Fibroblast of skin of left quadriceps (primary cell): ENCODE data around the gene PVR.
A peak's percentile ranks its signal among the peaks of the same experiment; 100 is the strongest.
"Not testable (repeated sequence)": the region's sequence is repeated elsewhere in the genome, so short reads cannot be mapped to it uniquely, and the experiment has no call there.

ENCODE experiments used
- DNase-seq, 2 experiments: peaks; one replicate each; pipeline ENCODE4 v3.0.0-alpha.2; 2013; ENCODE audit warnings: low read depth in 2 of 2

PVR gene

DNA sequence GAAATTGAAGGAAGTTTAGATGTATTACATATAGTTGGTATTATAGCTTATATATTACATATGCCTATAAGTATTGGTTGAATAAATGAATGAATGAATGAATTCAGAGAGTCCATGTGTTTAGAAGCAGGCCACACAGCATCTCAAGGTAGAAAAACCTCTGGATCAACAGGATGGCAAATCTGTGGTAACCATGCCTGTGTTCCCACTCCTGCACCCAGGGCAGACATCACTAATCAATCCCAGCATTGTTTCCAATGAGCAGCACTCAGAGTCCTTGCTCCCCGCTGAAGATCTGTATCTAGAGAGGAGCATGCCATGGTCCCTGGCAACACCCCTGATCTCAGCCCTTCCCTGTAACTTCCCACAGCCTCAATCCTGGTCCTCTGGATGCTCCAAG, 28.5 kb downstream of the PVR start:
- no peak for DNase-seq

DNA sequence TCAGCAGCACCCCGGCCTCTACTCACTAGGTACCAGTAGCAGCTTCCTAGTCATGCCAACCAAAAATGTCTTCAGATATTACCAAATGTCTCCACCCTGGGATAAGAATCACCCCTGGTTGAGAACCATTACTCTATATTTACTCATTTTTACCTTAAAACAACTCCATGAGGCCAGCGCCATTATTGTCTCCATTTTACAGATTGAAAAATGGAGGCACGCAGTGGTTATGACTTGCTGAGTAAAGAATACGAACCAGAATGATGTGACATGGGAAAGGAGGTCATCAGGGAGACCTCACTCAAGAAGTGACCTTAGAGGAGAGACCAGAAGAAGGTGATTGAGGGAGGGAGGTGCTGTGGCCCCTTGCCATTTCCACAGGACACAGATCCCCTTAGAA, 29.8 kb downstream of the PVR start:
- no peak for DNase-seq

DNA sequence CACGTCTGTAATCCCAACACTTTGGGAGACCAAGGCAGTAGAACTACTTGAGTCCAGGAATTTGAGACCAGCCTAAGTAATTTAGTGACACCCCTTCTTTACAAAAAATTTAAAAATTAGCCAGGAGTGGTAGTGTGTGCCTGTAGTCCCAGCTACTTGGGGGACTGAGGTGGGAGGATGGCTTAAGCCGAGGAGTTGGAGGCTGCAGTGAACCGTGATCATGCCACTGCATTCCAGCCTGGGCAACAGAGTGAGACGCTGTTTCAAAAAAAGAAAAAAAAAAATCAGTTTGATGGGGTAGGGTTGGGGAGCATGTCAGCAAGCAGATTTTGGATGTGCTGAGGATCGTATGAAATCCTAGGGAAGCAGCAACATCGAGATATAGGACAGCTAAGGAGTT, 31.8 kb downstream of the PVR start:
- no peak for DNase-seq

DNA sequence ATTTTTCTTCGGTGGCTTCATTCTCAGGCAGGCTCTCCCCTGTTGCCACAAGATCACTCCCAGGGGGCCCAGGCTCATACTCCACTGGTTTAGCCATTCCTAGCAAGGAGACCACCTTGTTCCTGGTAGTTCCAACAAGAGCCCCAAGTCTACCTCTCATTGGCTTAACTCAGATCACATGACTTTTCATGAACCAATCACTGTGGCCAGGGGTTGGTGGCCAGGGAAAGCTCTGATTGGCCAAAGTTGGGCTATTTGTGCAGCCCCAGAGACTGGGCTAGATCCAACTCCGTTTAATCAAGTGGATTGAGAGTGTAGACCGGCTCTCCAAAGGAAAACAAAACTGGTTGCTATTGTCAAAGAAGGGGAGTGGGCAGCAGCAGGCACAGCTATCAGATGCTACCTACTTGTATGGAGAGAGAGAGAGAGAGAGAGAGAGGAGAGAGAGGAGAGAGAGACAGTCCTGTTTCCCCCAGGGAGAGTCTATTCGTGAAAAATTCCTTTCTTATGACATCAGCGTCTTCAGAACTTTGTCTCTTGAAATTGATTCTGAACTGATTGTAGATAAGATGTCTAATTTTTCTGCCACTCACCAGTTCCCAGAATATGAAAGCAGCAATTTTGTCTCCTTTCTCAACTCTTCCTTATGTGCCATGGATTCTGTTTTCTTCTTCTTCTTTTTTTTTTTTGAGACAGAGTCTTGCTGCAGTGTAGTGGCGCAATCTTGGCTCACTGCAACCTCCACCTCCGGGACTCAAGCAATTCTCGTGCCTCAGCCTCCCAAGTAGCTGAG, 33.5 kb downstream of the PVR start:
- peak; percentile 44 to 47 for DNase-seq

DNA sequence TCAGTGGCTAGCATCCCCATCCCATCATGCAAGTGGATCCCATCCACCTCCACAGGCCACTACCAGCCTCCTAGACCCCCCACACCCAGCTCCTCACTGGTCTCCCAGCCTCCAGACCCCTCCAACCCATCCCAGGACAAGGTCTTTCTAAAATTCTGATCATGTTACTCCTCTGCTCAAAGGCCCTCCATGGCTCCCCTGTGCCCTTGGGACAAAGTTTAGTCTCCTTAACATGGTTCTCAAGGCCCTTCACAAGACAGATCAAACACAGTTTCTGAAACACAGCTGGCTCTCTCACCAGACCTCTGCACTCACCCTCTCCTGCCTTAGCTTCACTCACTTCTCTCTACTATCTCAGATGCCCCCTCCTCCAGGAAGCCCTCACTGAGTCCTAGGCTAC, 36.8 kb downstream of the PVR start:
- no peak for DNase-seq

DNA sequence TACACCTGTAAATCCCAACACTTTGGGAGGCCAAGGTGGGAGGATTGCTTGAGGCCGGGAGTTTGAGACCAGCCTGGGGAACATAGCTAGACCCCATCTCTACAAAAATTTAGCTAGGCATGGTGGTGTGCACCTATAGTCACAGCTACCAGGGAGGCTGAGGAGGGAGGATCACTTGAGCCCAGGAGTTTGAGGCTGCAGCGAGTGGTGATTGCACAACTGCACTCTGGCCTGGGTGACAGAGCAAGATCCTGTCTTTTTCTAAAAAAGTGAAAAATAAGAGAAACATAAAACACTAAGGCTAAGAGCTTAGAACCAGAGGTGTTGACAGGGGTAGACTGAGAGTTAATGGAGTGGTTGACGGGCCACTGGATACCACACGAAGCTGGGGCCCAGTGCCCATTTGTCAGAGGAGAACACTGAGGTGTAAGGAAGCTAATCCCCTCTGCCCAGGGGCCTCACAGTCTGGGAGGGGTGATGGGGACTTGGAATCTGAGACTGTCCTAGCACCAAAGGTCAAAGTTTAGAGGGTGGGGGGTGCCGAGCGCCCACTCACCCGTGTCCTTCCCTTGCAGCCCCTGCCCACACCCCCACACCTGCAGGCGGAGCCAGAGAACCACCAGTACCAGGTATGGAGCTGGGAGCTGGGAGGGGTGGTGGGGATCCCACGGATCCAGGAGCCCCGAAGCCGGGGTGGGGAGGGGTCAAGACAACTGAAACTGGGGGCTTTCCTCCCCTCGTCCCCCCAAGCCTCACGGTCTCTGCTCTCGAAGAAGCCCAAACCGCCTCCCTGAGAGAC, 38.5 kb downstream of the PVR start:
- no peak for DNase-seq

DNA sequence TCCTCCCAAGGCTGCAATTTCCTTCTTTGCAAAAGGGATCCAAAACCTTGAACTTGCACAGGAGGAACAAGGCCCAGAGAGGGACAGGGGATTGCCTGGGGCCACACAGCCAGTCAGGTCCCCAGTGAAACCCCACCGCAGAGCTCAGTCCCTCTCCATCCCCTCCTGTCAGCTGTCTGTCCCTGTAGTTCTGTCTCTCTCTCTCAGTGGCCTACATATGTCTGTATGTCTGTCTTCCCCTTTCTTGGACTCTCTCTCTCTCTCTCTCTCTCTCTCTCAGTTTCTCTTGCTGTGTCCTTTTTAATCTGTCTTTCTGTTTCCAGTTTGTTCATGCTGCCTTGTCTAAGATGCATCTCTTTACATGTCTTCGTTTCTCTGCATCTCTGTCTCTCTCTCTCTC, 39.1 kb downstream of the PVR start:
- DNase-seq, result no peak

DNA sequence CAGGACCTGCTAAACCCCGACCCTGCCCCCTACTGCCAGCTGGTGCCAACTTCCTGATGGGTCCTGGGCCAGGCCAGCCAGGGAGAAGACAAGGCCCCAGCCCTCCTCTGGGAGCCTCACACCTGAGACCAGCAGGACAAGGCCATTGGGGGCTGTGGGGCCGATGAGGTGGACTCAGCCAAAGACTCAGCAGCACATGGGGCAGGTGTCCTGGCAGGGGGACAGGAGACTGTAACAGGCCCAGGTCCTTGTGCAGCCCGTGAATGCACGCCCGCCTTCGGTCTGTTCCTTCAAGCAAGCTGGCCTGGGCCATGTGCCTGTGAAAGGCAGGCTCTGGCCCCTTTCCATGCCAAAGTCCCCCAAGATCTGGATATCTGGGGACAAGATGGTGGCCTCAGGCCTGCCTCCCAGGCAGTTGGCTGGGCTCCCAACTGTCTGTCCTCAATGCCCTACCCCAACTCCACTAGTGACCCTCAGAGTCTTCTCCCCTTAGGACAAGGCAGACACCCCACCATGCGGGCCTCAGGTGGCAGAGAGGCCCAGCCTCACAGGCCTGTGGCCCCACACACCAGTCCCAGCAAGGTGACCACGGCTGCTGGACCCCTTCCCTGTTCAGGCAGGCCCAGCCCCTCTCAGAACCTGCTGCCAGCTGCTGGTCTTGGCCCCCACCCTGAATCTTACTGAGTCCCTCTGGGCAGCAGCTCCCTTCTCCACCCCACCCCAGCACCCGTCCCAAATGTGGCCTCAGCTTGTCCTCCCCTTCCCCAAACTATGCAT, 39.9 kb downstream of the PVR start:
- no peak for DNase-seq

DNA sequence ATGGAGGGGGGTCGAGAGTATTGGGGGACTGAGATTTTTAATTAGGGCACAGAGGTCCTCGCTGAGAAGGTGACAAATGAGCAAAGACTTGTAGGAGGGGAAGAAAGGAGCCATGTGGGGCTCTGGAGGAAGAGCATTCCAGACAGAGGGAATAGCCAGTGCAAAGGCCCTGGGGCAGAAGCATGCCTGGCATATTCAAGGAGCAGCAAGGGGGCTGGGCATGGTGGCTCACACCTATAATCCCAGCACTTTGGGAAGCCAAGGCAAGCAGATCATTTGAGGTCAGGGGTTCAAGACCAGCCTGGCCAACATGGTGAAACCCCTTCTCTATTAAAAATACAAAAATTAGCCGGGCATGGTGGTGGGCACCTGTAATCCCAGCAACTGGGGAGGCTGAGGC, 40.7 kb downstream of the PVR start:
- not testable (repeated sequence) for DNase-seq

DNA sequence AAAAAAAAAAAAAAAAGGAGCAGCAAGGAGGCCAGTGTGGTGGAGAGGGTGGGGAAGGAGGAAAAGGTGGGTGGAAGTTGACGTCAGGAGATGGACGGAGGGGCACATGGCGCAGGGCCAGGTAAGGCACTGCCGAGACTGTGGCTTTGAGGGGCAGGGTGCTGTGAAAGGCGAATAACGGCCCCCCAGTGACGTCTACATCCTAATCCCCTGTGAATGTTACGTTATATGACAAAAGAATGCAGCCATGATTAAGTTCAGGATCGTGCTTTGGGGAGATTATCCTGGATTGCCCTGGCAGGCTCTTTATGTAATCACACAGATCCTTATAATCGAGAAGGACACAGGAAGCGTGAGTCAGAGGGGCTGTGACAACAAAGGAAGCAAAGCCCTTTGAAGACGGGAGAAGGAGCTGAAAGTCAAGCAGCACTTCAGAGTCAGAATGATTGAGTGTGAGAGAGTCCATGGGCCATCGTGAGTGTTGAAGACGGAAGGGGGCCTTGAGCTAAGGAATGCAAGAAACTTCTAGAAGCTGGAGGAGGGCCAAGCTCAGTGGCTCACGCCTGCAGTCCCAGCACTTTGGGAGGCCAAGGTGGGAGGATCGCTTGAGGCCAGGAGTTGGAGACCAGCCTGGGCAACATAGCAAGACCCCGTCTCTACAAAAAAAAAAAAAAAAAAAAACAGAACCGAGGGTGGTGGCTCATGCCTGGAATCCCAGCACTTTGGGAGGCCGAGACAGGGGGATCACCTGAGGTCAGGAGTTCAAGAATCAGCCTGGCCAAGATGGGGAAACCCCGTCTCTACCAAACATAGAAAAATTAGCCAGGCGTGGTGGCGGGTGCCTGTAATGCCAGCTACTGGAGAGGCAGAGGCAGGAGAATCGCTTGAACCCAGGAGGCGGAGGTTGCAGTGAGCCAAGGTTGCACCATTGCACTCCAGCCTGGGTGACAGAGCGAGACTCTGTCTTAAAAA, 41.5 kb downstream of the PVR start:
- DNase-seq, result peak; percentile 73 to 76

DNA sequence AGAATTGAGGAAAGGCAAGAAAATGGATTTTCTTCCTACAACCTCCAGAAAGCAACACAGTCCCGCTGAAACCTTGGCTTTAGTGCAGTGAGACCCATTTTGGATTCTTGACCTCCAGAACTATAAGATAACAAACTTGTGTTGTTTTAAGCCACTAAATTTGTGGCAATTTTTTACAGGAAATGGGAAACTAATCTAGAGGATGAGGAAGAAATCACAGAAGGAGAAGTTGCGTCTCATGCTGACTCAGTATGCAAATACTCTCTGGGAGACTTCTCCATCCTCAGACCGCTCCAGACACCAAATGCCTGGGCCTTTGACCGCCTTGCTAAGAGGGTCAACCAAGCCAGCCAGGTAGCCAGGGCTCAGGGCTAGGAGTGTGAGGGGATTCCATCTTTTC, 42.2 kb downstream of the PVR start:
- no peak for DNase-seq

DNA sequence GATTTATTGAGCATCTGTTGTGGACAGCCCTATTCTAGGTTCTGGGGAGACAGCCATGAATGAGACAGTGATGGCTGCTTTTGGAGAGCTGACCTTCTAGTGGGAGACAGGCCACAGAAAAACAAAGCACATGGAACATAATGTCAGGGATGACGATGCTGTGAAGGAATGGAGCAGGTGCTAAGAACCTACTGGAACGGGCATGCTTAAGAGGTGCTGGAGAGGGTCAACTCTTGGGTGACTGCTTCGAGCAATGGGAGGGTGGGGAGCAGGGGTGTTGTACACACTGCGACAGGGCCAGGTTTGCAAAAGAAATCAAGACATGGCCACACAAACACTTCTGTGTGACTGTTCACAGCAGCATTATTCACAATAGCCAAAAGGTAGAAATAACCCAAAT, 43.2 kb downstream of the PVR start:
- DNase-seq, result no peak

DNA sequence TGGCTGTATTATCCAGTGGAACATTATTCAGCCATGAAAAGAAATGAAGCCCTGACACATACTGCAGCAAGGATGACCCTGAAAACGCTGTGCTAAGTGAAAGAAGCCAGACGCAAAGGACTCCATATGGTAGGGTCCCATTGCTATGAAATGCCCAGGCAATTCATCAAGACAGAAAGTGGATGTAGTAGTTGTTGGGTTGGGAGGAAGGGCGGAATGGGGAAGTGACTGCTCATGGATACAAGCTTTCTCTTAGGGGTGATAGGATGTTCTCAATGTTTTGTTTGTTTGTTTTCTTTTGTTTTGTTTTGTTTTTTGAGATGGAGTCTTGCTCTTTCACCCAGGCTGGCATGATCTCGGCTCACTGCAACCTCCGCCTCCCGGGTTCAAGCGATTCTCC, 44.2 kb downstream of the PVR start:
- DNase-seq, result no peak

DNA sequence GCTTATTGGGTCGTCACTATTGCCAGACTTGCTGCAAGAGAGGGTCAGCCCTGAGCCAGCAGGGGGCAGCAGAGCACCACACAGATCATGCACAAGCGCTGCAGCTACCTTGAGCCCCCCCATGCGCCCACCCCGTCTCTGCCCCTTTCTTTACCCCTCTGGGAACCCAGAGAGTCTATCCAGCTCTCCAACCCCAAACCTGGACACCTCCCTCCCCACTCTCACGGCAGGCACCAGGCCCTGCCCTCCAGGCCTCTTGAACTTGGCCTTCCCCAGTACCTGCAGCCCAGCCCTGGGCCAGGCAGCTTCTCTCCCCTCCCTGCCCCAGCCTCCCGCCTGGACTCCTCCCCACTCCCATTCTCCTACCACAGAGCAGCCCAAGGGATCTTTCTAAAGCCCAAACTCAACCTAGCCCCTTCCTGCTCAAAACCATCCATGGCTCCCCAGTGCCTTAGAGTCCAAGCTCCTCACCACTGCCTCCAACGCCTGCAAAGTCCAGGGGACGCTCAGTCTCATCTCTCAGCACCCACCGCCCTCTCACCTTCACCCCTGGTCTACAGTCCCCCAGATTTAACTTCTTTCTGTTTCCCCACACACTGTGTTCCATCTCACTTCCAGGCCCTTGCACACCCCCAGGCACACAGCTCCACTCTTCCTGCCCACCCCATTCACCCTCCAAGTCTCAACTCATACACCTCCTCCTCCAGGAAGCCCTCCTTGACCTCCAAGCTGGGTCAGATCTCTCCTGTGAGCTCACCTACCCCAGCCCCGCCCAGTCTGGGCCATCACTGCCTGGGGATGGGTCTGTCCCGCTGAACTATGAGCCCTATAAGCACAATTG, 45.8 kb downstream of the PVR start:
- DNase-seq, result peak; percentile 24 to 33

DNA sequence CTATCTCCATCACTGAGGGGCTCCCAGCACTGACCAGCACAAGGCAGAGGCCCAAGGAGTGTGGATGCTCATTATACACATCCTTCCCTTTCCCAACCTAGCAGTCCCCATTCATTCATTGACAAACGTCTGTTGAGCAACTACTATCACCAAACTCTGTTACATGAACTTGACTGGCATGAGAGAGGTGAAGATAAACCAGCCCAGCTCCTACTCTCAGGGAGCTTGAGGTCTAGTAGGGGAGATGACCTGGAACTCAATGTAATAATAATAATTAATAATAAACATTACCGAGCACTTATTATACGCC, 46.4 kb downstream of the PVR start:
- no peak for DNase-seq

DNA sequence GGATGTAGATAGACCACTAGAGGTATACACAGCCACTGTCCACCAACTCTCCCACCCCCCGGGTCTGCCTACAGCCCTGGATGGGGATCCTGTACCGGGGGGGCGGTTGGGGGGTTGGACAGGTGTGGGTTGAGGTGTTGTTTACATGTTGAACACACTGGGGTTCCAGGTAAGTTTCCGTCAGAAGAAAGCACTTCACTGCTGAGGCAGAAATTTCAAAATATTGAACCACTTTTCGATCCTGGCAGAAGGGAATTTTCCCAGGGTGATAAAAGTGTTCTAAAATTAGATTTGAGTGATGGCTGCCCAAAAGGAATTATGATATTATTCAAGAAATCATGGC, 48.6 kb downstream of the PVR start:
- no peak for DNase-seq

DNA sequence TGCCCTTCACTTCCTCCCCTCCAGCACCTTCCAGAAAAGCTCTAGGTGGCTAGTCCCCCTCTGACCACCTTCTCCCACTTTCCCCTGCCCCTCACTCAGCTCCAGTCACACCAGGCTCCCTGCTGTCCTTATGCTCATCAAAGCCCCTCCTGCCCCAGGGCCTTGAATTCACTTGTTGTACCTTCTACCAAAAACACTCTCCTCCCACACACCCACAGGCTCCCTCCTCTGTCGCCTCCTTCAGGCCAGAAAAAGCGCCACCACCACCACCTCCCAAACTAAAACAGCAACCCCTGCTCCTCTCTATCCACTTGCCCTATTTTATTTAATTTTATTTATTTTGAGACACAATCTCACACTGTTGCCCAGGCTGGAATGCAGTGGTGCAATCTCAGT, 50.5 kb downstream of the PVR start:
- DNase-seq, result no peak

DNA sequence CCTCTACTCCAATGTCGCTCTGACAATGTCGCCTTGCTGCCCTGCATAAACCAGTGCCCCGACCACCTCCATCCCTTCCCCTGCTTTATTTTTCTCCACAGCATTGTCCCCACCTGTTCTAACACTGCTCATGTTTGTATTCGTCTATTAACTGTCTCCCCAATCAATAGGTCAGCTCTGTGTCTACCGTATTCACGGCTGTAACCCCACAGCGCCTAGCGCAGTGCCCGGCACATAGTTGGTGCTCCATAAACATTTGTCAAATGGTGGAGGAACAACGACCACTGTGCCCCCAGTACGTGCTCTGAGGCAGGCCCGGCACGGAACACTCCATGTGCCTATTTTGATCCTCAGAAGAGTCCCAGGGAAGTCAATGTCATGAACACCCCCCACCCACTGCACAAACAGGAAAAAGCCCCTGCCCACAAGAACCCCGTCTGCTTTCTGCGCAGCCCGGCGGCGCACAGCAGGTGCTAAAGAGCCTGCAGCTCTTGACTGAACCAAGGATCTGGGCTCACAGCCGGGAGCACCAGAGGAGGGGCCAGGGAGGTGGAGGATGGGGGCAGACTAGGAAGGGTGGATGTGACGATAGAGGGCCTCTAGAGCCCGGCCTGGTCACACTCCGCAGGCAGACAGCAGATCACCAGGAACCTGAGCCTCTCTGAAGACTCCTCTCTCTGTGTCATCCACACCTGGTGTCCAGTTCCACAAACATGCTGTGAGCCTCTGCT, 53.4 kb downstream of the PVR start:
- DNase-seq, result no peak

DNA sequence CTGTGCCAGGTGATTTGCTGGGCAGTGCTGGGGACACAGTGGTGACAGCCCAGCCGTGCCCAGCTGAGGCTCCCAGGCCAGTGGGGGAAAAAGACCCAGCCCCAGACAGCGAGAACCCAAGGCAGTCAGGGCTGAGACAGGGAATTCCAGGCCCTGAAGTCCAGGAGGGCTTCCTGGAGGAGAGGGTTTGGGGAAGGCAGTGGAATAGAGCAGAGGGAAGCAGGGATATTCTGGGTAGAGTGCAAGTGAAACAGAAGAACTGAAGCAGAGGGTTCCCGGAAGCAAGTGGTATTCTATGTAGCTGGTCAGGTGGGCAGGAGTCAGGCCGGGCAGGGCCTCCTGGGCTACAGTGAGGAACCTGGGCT, 53.9 kb downstream of the PVR start:
- no peak for DNase-seq
